ENCODE measurements around the gene LAMC1. TPM values are rescaled to one million over a fixed set of nuclear protein-coding genes. Genes with fewer than 3 reads are reported as not detected.
A peak's percentile ranks its signal among the peaks of the same experiment; 100 is the strongest.

LAMC1 gene
- total RNA-seq, 4 donors from 2014 or later = 288 to 318 (median 304) TPM

- Histone ChIP-seq H3K4me3 (no peak overlapping the region), H3K36me3 (no peaks in the 10 kb centered on the region), H3K9me3 (no peaks in the 10 kb centered on the region), H3K4me1 (peaks cover 0 to 100% (median 63%) of the 10 kb centered on the region in 4 donors), H3K27me3 (no peaks in the 10 kb centered on the region), H3K27ac (peak overlapping the region; percentile 1 to 86 (median 66))
- TF ChIP-seq CTCF (IDR thresholded peaks at IDR 0.05) (no peak), EP300 (IDR thresholded peaks at IDR 0.05) (peak in 1 of 2 donors; percentile 36), POLR2A (IDR thresholded peaks at IDR 0.05) (no peak)
- peak in 1 of 2 donors; percentile 22 for DNase-seq (ENCODE audit: low spot score in 2 of 2)
- WGBS, 2 donors = 25 to 35% methylated on average over 3 of the region's 3 CpGs
These were observed 73.7 kb downstream of the LAMC1 start for GRCh38 chr1:183096894-183097293.

- peak overlapping the region; percentile 1 to 86 (median 66) for H3K27ac ChIP-seq
- no peaks in the 10 kb centered on the region for H3K9me3 ChIP-seq
- H3K4me1 ChIP-seq = peaks cover 0 to 100% (median 65%) of the 10 kb centered on the region in 4 donors
- H3K36me3 ChIP-seq = no peaks in the 10 kb centered on the region
- no peaks in the 10 kb centered on the region for H3K27me3 ChIP-seq
- TF ChIP-seq POLR2A (IDR thresholded peaks at IDR 0.05) = no peak
- TF ChIP-seq EP300 (IDR thresholded peaks at IDR 0.05) = no peak
- TF ChIP-seq CTCF (IDR thresholded peaks at IDR 0.05) = no peak
- no peak overlapping the region for H3K4me3 ChIP-seq
- DNase-seq (ENCODE audit: low spot score in 2 of 2) = no peak
- 13 to 25% methylated on average over 3 of the region's 3 CpGs for WGBS, 2 donors
These were observed 74.3 kb downstream of the LAMC1 start for GRCh38 chr1:183097438-183098051.

GRCh38 chr1:183098317-183098716 is 75.1 kb downstream of the LAMC1 start:
- Histone ChIP-seq H3K4me1 (peaks cover 0 to 100% (median 60%) of the 10 kb centered on the region in 4 donors), H3K4me3 (no peak overlapping the region), H3K27me3 (no peaks in the 10 kb centered on the region), H3K9me3 (no peaks in the 10 kb centered on the region), H3K27ac (peak overlapping the region in 3 of 4 donors; percentile 1 to 86 (median 84)), H3K36me3 (peaks cover 0 to 2% (median 0%) of the 10 kb centered on the region in 3 donors)
- TF ChIP-seq EP300 (IDR thresholded peaks at IDR 0.05) (no peak), CTCF (IDR thresholded peaks at IDR 0.05) (no peak), POLR2A (IDR thresholded peaks at IDR 0.05) (no peak)
- 71 to 82% methylated on average over 2 of the region's 2 CpGs for WGBS, 2 donors
- no peak for DNase-seq (ENCODE audit: low spot score in 2 of 2)

- H3K4me1 ChIP-seq = peaks cover 0 to 99% (median 57%) of the 10 kb centered on the region in 4 donors
These were observed 77.2 kb downstream of the LAMC1 start for GRCh38 chr1:183100361-183100974.

More at GRCh38 chr1:183100361-183100974, 77.2 kb downstream of the LAMC1 start:
- Histone ChIP-seq H3K27ac (peak overlapping the region in 2 of 4 donors; percentile 84 to 86), H3K36me3 (peaks cover 0 to 8% (median 0%) of the 10 kb centered on the region in 3 donors), H3K4me3 (no peak overlapping the region), H3K27me3 (no peaks in the 10 kb centered on the region), H3K9me3 (no peaks in the 10 kb centered on the region)
- TF ChIP-seq CTCF (IDR thresholded peaks at IDR 0.05) = no peak
- no peak for TF ChIP-seq POLR2A (IDR thresholded peaks at IDR 0.05)
- TF ChIP-seq EP300 (IDR thresholded peaks at IDR 0.05) = no peak
- 87 to 93% methylated on average over 4 of the region's 4 CpGs for WGBS, 2 donors
- no peak for DNase-seq (ENCODE audit: low spot score in 2 of 2)

Data from tibial nerve (tissue), 4 donors.